HG03520 (cell line): Measurements from ENCODE around the gene COQ3.

Experiments used
- ATAC-seq: cut with Tn5 transposase; IDR thresholded peaks from one replicate; pipeline ENCODE4 v1.9.1; 2021; ENCODE audit warnings: mild to moderate bottlenecking, moderate library complexity; ENCODE audit not compliant: unreplicated experiment

COQ3 gene

GRCh38 chr6:99334526-99335127 lies 59.4 kb downstream of the COQ3 start:
- peak; percentile 30 for ATAC-seq

DNA sequence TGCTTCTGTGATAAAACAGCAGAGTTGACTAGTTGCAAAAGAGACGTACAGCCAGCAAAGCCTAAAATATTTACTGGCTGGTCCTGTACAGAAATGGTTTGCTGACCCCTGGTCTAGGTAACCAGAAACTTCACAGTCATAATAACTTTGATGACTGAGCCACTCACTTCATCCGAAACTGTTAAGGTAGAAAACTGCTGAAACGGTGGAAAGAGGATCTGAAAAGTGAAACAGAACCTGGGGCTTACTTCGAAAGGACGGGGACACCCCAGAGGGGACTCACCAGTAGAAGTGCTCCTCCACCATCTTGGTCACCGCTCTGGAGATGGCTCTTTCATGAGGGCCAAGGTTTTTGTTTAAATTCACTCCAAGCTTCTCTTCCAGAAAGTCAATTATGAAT lies 60.9 kb downstream of the COQ3 start:
- ATAC-seq, result peak; percentile 92

- ATAC-seq, result no peak
These were observed 62.5 kb downstream of the COQ3 start for GRCh38 chr6:99331531-99331930.

GRCh38 chr6:99330159-99330558 lies 63.8 kb downstream of the COQ3 start:
- ATAC-seq, result peak; percentile 69

- no peak for ATAC-seq
These were observed 69.0 kb downstream of the COQ3 start for GRCh38 chr6:99324996-99325395.
